ENCODE data around the gene PIP5K1C. TPM values are rescaled to one million over a fixed set of nuclear protein-coding genes. Genes with fewer than 3 reads are reported as not detected.

The PIP5K1C gene
- polyA plus RNA-seq, 2 of the 4 experiments (the other 2 are of a cell fraction): 2.6 to 9.3 TPM

GRCh38 chr19:3653865-3654513 is 46.3 kb downstream of the PIP5K1C start:
- FAIRE-seq (no peak), ATAC-seq (0 out of 6 replicates have a peak, but pooled peaks of 1 of the 2 experiments have one; percentile 33), DNase-seq (ENCODE audit: low read depth in 1 of 2, low spot score in 1 of 2) (no peak)
- ChIA-PET POLR2A (no interaction called here), CTCF (interaction anchor here (0.9 to 1.4 kb wide), 7 partner anchors 8 to 98 kb away, joined by 3 to 4 read pairs (median 3); no protein-coding TSS in a partner anchor)
- no peak for TF ChIP-seq KDM5A (IDR thresholded peaks at IDR 0.05)
- peak in 1 of 2 experiments; percentile 4; a peak in 1 of 5 replicates for TF ChIP-seq RAD21 (conservative IDR thresholded peaks at IDR 0.05 in 1 of 2, IDR thresholded peaks at IDR 0.05 in 1 of 2)
- peak; percentile 12; the same call in 1 of the 3 replicates for TF ChIP-seq CTCF (IDR thresholded peaks at IDR 0.05)
- Histone ChIP-seq H3K4me3 (no peak overlapping the region), H3K4me1 (no peaks in the 10 kb centered on the region), H3K4me2 (no peak overlapping the region), H3K27ac (no peak overlapping the region), H3K9me3 (no peaks in the 10 kb centered on the region)
- WGBS (ENCODE audit: missing lambda C conversion rate): 93% methylated on average over 19 of the region's 20 CpGs

- no peak for FAIRE-seq
- Histone ChIP-seq H3K9me3 (no peaks in the 10 kb centered on the region), H3K4me1 (no peaks in the 10 kb centered on the region), H3K4me2 (no peak overlapping the region), H3K4me3 (no peak overlapping the region), H3K27ac (no peak overlapping the region)
- TF ChIP-seq HOXB13 (CRISPR knock-in tag; IDR thresholded peaks at IDR 0.05; ENCODE audit: low read depth) (no peak), REST (IDR thresholded peaks at IDR 0.05) (no peak), POLR2A (IDR thresholded peaks at IDR 0.05; ENCODE audit: low read length) (no peak), CTCF (IDR thresholded peaks at IDR 0.05) (no peak), KDM5A (IDR thresholded peaks at IDR 0.05) (no peak), E2F6 (IDR thresholded peaks at IDR 0.05; ENCODE audit: borderline replicate concordance, low read depth) (no peak), ZC3H11A (IDR thresholded peaks at IDR 0.05) (no peak)
- TF ChIP-seq, protein P1, sequence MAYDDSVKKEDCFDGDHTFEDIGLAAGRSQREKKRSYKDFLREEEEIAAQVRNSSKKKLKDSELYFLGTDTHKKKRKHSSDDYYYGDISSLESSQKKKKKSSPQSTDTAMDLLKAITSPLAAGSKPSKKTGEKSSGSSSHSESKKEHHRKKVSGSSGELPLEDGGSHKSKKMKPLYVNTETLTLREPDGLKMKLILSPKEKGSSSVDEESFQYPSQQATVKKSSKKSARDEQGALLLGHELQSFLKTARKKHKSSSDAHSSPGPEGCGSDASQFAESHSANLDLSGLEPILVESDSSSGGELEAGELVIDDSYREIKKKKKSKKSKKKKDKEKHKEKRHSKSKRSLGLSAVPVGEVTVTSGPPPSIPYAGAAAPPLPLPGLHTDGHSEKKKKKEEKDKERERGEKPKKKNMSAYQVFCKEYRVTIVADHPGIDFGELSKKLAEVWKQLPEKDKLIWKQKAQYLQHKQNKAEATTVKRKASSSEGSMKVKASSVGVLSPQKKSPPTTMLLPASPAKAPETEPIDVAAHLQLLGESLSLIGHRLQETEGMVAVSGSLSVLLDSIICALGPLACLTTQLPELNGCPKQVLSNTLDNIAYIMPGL (CRISPR knock-in tag; IDR thresholded peaks at IDR 0.05; ENCODE audit: borderline replicate concordance): no peak
- 94% methylated on average over 12 of the region's 37 CpGs for WGBS (ENCODE audit: missing lambda C conversion rate)
- ChIA-PET POLR2A (no interaction called here), CTCF (interaction anchor here (0.9 to 1.3 kb wide), 4 partner anchors 8 to 66 kb away, joined by 3 read pairs; no protein-coding TSS in a partner anchor)
- DNase-seq (ENCODE audit: low read depth in 1 of 2, low spot score in 1 of 2): no peak
- ATAC-seq: no peak
Observed at GRCh38 chr19:3653081-3653795, 47.0 kb downstream of the PIP5K1C start.

Data from A549 (cell line).